DMS153 (cell line): Measurements from ENCODE around the gene HIPK4.

Source experiments
- DNase-seq: peaks from one replicate; lab custom pipeline; 2025; lab: John Stamatoyannopoulos, UW

HIPK4 gene

GRCh38 chr19:40367577-40368434 is 22.2 kb downstream of the HIPK4 start:
- DNase-seq = no peak

GRCh38 chr19:40366697-40367561 is 23.1 kb downstream of the HIPK4 start:
- DNase-seq = no peak

- peak; percentile 26 for DNase-seq
Observed at GRCh38 chr19:40365613-40366401, 24.2 kb downstream of the HIPK4 start.

GRCh38 chr19:40365010-40365409 is 25.0 kb downstream of the HIPK4 start:
- DNase-seq = no peak

- no peak for DNase-seq
Observed at GRCh38 chr19:40363069-40363468, 26.9 kb downstream of the HIPK4 start.

- no peak for DNase-seq
Observed at GRCh38 chr19:40362160-40362559, 27.8 kb downstream of the HIPK4 start.

- no peak for DNase-seq
Observed at GRCh38 chr19:40360708-40361241, 29.2 kb downstream of the HIPK4 start.

- DNase-seq = no peak
Observed at GRCh38 chr19:40360020-40360707, 29.8 kb downstream of the HIPK4 start.

- no peak for DNase-seq
Observed at GRCh38 chr19:40358773-40359172, 31.2 kb downstream of the HIPK4 start.

GRCh38 chr19:40357640-40358039 is 32.3 kb downstream of the HIPK4 start:
- DNase-seq = no peak

- DNase-seq = no peak
Observed at GRCh38 chr19:40356681-40357595, 33.0 kb downstream of the HIPK4 start.

- DNase-seq = no peak
Observed at GRCh38 chr19:40355975-40356680, 33.9 kb downstream of the HIPK4 start.

GRCh38 chr19:40348961-40349507 is 40.9 kb downstream of the HIPK4 start:
- DNase-seq = no peak

GRCh38 chr19:40348125-40348913 is 41.7 kb downstream of the HIPK4 start, which contains the start of the genes C19orf47 and PLD3:
C19orf47 (minus strand) TSS chr19:40348397; CDS start chr19:40341857, 6,540 bp downstream.
PLD3 (plus strand) TSS chr19:40348695; CDS start chr19:40366484, 17,789 bp downstream.
- DNase-seq = peak; percentile 98

GRCh38 chr19:40344422-40344821 is 45.6 kb downstream of the HIPK4 start:
- no peak for DNase-seq

- DNase-seq = no peak
Observed at GRCh38 chr19:40342644-40343311, 47.2 kb downstream of the HIPK4 start.
